Urinary bladder (tissue), 4 donors: ENCODE results near the gene TPRG1. TPM values are rescaled to one million over a fixed set of nuclear protein-coding genes. Genes with fewer than 3 reads are reported as not detected.

Experiments used
- DNase-seq: peaks from one replicate; pipeline ENCODE4 v3.0.0-alpha.2; 2015; ENCODE audit errors: extremely low spot score
- H3K27ac ChIP-seq: one replicate; pipeline ENCODE4 v1.5.1; 2013; ENCODE audit warnings: low read depth, mild to moderate bottlenecking, moderate library complexity
- H3K36me3 ChIP-seq: one replicate; pipeline ENCODE4 v1.6.1; 2013; ENCODE audit warnings: mild to moderate bottlenecking, moderate library complexity; ENCODE audit not compliant: insufficient read depth
- H3K4me1 ChIP-seq: one replicate; pipeline ENCODE4 v1.6.1; 2013; ENCODE audit warnings: mild to moderate bottlenecking, moderate library complexity; ENCODE audit not compliant: insufficient read depth
- H3K4me3 ChIP-seq: one replicate; pipeline ENCODE4 v1.5.1; 2013; ENCODE audit warnings: low read depth, low read length
- WGBS: extraction: QIAGEN DNeasy Blood & Tissue Kit; methylation state at CpG from one replicate; pipeline ENCODE4 v1.1.7; 2013; 5-methylcytosine and 5-hydroxymethylcytosine counted together
- polyA plus RNA-seq: library from polyadenylated mRNA; stranded (reverse); fragments of 200-250 nt; gene quantifications from one replicate; pipeline ENCODE4 v1.2.3, GENCODE V29; 2013
- total RNA-seq: library from RNA; depleted of rRNA; stranded (reverse); fragments of >200 nt; gene quantifications from one replicate; pipeline ENCODE4 v1.2.3, GENCODE V29; 2014
- donor health status: healthy with polysubstance abuse.
- donor health status: healthy.

TPRG1 gene
- total and polyA plus RNA-seq, 2 donors: 1.2 to 6.2 TPM

DNA sequence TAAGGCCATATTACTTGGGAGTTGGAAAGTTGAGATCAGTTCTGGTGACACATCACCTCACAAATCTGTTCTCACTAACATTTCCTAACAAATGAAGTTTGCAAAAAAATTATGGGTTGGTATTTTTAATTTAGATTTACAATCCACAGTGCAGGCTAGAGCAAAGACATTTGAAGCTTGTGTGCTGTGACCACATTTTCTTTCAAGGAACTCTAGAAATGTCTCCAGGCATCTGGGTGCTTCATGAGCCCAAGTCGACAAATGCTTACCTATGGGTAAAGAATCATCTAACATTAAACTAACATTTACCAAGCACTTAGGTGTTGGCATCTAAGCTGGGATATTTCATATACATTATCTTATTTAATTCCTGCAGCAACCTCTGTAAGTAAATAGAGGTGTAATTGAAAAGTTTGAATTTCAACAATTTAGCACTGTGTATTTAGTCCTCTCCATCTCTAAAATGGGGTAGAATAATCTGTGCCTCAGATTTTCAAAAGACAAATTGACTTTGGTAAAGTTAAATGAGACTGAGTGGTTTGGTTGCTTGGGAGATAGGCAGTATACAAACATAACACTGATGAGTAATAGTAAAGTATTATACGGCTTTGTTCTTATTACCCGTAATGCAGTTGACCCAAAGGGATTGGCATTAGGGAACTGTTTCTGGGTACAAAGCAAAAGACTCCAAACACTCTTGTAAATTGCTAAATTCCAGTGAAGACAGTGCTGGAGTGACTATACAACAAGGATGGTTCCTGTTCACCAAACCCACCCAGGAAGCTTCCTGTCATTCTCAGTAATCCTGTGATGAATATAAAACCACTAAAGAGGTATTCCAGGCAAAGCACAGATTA lies 162.5 kb downstream of the TPRG1 start:
- no peak for DNase-seq
- Histone ChIP-seq H3K27ac (no peak overlapping the region), H3K4me1 (no peaks in the 10 kb centered on the region), H3K4me3 (no peak overlapping the region), H3K36me3 (no peaks in the 10 kb centered on the region)
- WGBS: 75% methylated on average over 3 of the region's 3 CpGs

DNA sequence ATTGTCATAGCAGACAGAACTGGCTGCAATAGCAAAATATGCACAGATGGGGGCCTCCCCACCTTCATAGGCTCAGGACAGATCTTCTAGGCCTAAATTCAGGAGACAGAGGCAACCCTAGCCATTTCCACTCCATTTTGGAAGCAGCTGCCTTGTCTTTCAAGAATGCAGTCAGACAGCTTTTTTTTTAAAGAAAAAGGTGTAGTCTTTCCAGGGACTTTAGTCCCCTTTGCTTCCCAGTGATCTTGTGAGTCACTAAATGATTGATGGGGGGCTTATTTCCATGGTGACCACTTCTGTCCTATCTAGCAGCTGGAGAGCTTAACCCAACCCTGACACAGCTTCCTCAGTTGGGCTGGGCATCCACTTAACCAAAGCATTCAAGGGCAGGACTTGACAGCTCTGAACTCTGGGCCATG lies 165.9 kb downstream of the TPRG1 start:
- Histone ChIP-seq H3K4me1 (no peaks in the 10 kb centered on the region), H3K27ac (no peak overlapping the region), H3K36me3 (no peaks in the 10 kb centered on the region), H3K4me3 (no peak overlapping the region)
- no peak for DNase-seq

DNA sequence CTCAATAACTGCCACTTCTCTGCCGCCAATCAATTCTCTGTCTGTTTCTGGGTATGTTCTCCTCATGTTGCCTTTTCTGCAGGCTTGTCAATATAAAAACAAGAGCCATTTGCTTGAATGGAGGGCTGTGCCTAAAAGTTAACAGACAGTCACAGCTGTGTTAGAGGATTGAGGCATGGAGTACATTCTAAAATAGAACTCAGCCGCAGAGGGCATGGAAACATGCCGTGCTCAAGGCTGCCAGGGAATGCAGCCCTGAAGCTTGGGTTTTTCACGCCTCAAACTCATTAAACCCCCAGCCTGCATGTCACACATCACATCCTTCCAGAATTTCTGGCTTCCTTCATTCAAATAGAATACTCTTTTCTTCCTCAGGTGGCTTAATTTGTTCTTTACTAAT lies 166.6 kb downstream of the TPRG1 start:
- Histone ChIP-seq H3K27ac (no peak overlapping the region), H3K36me3 (no peaks in the 10 kb centered on the region), H3K4me1 (no peaks in the 10 kb centered on the region), H3K4me3 (no peak overlapping the region)
- WGBS: 88% methylated on average over 4 of the region's 4 CpGs
- DNase-seq: no peak

DNA sequence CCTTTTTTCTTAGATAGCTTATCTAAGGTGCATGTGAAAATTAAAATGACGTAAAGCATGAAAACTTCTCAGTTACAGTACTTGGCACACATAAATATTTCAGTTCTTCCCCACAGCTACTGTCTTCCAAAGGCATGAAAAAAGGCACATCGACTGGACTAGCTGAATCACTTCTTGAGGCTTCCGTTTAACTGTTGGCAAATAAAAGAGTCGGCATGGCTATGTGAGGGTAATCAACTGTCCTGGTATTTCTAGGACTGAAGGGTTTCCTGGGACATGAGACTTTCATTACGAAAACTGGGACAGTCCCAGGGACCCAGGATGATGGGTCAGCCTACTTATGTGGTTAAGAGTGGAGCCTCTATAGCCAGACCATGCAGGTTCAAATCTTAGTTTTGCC lies 168.2 kb downstream of the TPRG1 start:
- Histone ChIP-seq H3K4me1 (no peaks in the 10 kb centered on the region), H3K27ac (no peak overlapping the region), H3K4me3 (no peak overlapping the region), H3K36me3 (no peaks in the 10 kb centered on the region)
- 88% methylated on average over 5 of the region's 5 CpGs for WGBS
- DNase-seq: no peak

DNA sequence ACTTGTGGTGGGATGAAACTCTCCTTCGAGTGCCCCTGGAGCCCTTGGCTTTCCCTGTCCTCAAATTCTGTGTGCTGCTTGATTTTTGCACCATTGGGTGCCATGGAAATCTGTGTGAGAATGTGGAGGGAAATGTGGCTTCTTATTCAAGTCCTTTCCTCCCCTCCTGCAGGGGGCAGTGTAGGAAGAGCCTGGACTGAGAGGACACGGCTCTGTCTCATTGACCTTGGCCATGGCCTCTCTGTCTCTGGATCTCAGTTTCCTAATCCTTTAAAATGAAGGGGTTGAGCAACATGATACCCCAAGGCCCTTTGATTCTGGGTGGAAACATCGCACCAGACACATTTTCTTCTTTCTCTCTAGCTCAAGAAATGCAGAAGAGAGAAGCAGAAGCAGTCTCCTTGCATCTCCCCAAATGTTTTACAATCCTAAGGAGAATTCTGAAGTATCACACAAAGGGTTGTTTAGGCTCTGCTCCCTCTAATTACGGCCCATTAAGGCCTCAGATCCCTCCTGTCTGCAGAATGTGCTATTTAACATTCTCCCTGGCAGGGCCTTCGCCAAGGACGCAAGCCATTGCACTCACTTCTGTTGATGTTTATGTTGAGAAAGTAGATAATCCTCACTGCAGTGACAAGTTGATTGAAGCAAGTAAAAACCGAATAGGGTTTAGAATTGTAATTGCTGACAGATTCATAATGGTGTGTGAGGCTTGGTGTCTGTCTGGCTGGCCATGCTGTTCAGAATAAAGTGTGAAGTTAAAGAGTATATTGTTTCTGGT lies 169.1 kb downstream of the TPRG1 start:
- WGBS: 50% methylated on average over 7 of the region's 7 CpGs
- no peak overlapping the region for H3K4me3 ChIP-seq
- H3K4me1 ChIP-seq: no peaks in the 10 kb centered on the region
- no peak for DNase-seq
- no peaks in the 10 kb centered on the region for H3K36me3 ChIP-seq
- H3K27ac ChIP-seq: no peak overlapping the region

DNA sequence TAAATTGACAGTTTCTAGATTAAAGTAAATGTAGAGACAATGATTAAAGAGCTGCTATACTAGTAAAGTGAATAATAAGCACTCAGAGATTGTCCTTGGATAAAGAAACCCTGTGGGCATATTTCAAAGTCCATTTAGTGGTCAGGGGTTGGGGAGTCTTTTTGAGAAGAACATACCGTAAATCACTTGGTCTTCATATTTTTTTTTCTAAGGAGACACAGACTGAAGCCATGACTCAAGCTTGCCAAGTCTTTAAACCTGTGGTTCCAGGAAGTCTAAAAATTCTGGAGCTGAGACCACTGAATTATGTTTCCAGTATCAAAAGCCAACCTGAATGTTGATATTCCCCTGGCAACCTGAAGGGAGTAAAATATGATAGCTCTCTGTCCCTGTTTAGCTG lies 171.0 kb downstream of the TPRG1 start:
- Histone ChIP-seq H3K4me3 (no peak overlapping the region), H3K36me3 (no peaks in the 10 kb centered on the region), H3K27ac (no peak overlapping the region), H3K4me1 (no peaks in the 10 kb centered on the region)
- no peak for DNase-seq
- WGBS: 60% methylated on average over 1 of the region's 1 CpG

DNA sequence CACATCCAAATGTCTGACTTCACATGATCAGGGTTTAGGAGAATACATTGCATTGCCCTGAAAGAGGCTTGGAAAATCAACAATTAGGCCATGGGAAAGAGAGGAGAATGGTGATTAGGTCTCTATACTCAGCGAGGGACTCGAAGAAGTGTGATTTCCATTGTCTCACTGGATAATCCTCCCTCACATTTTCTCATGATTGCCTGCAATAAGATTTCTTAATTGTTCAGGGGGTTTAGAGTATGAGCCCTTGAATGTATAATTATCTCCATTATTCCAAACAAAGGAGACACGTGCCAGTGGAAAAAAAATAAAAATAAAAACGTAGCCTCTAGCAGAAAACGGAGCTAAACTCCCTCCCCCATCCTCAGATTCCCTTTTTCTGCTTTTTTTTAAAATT lies 173.2 kb downstream of the TPRG1 start:
- no peak overlapping the region for H3K27ac ChIP-seq
- 54% methylated on average over 5 of the region's 5 CpGs for WGBS
- H3K36me3 ChIP-seq: no peaks in the 10 kb centered on the region
- H3K4me3 ChIP-seq: no peak overlapping the region
- no peaks in the 10 kb centered on the region for H3K4me1 ChIP-seq
- DNase-seq: no peak

DNA sequence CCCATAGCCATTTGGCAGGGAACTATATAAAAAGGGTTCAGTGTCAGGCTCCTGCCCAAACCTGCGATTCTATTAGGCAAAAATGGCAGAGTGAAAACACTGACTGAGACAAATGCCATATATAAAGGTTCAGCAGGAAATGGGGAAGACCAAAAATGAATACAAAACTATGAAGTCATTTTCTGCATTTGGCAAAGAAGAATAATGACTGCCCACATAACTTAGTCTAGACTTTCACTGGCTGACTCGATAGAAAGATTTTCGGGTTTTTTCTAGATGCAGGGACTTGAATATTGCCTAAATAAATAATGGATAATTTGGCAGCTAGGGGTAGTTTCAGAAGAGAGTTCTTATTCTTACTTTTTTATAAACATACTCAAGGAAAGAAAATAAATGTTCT lies 178.0 kb downstream of the TPRG1 start:
- no peaks in the 10 kb centered on the region for H3K36me3 ChIP-seq
- 49% methylated on average over 3 of the region's 3 CpGs for WGBS
- DNase-seq: no peak
- H3K27ac ChIP-seq: no peak overlapping the region
- H3K4me3 ChIP-seq: no peak overlapping the region
- H3K4me1 ChIP-seq: no peaks in the 10 kb centered on the region

DNA sequence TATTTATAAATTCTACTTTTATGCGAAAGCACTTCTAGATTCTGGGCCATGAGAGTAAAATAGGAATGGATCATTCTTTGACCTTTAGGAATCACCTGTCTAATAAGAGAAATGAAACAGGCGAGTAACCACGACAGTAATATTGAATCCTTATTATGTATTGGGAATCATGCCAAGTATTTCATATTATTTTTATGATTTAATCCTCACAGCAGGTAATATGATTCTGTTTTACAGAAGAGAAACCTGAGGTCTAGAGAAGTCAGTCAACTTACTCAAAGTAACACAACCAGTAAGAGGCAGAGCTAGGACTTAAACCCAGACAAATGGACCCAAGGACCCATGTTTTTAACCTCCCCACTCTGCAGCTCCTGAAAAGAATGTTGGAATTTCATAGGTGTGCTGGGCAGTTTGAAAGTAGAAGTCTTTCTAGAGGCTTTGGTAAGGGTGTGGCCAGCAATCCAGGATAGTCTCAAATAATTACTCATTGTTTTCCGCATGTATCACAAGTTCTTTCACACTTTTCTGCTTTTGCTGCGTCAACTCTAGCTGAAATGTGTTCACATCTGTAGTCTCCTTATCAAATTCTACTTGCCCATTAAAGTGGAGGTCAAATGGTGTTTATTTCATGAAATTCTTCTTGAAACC lies 181.7 kb downstream of the TPRG1 start:
- no peak overlapping the region for H3K4me3 ChIP-seq
- no peak for DNase-seq
- no peak overlapping the region for H3K27ac ChIP-seq
- no peaks in the 10 kb centered on the region for H3K4me1 ChIP-seq
- WGBS: 91% methylated on average over 5 of the region's 5 CpGs
- H3K36me3 ChIP-seq: no peaks in the 10 kb centered on the region

DNA sequence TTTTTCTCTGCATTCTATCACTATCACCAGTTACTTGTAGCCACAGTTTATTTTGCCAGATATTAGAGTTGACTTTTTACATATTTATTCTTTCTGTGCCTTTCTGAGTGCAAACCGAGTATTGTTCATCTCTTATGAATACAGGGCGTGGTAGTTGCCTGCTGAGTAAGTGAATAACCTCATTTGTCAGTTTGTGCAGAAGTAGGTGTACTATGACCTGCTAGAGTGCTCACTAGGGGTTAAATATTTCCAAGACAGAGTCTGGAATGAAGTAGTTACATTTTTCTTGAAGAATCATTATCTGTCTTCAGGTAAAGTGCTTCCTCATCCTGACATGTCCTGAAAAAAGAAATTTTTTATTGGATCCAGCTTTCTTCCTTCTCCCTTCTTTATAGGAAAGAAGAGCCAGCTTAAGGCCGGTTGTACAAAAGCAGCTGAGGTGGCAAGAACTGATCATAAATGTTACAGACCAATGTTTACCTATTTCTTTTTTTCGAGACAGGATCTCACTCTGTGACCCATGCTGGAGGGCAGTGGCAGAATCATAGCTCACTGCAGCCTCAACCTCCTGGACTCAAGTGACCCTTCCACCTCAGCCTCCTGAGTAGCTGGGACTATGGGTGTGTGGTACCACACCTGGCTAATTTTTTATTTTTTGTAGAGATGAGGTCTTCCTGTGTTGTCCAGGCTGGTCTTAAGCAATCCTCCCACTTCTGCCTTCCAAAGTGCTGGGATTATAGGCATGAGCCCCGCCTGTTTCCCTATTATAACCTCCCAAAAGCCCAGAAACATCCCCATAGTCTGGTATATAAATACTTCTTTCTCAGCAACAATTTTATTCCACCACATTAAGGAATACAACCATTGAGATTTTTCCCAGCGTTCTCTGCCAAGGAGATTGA lies 182.5 kb downstream of the TPRG1 start:
- Histone ChIP-seq H3K27ac (no peak overlapping the region), H3K36me3 (no peaks in the 10 kb centered on the region), H3K4me3 (no peak overlapping the region), H3K4me1 (no peaks in the 10 kb centered on the region)
- WGBS: 69% methylated on average over 6 of the region's 6 CpGs
- DNase-seq: no peak

DNA sequence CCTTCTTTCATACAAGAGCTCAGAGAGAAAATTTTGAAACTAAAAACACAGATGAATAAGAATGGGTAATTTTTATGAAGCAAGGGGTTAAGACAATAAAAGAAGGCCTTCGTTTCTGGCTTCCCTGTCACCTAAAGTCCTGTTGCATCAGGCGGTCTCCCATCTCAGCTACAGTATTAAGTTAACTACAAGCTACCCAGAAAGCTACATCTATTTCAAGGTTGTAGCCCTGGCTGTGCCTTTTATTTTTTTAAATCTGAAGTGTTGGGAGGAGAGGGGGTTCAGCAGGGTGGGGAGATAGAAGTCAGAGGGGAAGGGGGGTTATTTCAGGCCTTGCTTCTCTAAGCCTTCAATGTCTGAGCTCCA lies 183.3 kb downstream of the TPRG1 start:
- Histone ChIP-seq H3K36me3 (no peaks in the 10 kb centered on the region), H3K4me1 (no peaks in the 10 kb centered on the region), H3K27ac (no peak overlapping the region), H3K4me3 (no peak overlapping the region)
- DNase-seq: no peak
- WGBS: 58% methylated on average over 2 of the region's 2 CpGs

DNA sequence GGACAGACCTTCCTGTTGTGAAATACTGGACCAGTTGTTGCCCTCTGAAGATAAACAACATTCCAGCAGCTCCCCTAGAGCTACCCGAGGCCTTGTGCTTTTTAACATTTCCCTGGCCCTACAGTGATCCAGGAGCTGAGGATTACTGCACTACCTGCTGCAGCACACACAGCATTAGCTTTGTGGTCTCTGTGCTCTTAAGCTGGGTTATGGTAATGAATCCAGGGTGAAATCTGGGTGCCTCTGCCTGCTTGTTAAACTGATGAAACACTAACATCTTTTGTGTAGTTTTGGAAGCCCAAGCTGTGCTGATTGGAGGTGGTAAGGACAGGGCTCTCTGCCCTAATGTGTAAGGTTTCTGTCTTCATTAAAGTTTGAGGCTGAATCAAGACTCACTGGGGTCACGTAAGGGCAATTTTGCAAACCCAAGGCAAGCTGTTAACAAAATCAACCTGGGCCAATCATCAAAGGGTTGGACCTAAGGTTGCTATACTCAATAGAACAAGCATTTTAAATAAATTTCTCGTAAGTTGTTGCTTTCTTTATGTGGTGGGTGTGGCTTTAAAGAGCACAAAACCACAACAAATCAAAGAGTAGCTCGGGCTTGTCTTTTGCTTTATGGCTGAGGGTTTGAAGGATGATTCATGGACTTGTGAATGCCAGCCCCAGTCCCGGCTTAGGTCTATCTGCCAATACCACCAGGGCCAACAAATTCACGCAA lies 183.9 kb downstream of the TPRG1 start:
- Histone ChIP-seq H3K4me1 (no peaks in the 10 kb centered on the region), H3K36me3 (no peaks in the 10 kb centered on the region), H3K27ac (no peak overlapping the region), H3K4me3 (no peak overlapping the region)
- no peak for DNase-seq
- 44% methylated on average over 6 of the region's 6 CpGs for WGBS

DNA sequence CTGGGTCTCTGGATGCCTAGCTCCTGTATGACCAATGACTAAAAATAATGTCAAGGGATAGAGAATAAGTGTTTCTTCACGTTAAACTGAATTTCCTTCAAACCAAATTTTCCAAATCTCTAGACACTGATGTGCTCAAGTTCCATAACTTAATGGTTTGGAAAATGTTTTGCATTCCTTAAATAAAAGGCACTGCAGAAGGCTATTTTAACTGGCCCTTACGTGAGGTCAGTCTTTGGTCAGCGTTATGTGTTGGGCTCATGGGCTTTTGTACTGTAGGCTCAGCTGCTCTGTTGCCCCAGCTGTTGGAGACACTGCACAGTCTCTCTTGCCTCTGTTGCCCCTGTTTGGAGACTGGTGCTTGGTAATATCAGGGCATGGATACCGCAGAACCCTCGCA lies 188.5 kb downstream of the TPRG1 start:
- WGBS: 83% methylated on average over 5 of the region's 5 CpGs
- no peak for DNase-seq
- no peaks in the 10 kb centered on the region for H3K4me1 ChIP-seq
- H3K36me3 ChIP-seq: no peaks in the 10 kb centered on the region
- no peak overlapping the region for H3K4me3 ChIP-seq
- H3K27ac ChIP-seq: no peak overlapping the region
